Fibroblast of mammary gland (primary cell): ENCODE measurements around the gene SH3RF3.

Experiments used
- DNase-seq: peaks from one replicate; pipeline ENCODE4 v3.0.0-alpha.2; 2010; ENCODE audit warnings: low read depth
- H3K4me3 ChIP-seq: 2 replicates; pipeline ENCODE4 v1.5.1; 2011; ENCODE audit warnings: low read depth, mild to moderate bottlenecking, low read length, moderate library complexity; ENCODE audit not compliant: control insufficient read depth
- CTCF ChIP-seq: conservative IDR thresholded peaks from 2 replicates; pipeline ENCODE4 v1.5.1; 2011; ENCODE audit warnings: low read depth, low read length, inconsistent platforms; ENCODE audit not compliant: control insufficient read depth, insufficient read depth

Gene SH3RF3

DNA sequence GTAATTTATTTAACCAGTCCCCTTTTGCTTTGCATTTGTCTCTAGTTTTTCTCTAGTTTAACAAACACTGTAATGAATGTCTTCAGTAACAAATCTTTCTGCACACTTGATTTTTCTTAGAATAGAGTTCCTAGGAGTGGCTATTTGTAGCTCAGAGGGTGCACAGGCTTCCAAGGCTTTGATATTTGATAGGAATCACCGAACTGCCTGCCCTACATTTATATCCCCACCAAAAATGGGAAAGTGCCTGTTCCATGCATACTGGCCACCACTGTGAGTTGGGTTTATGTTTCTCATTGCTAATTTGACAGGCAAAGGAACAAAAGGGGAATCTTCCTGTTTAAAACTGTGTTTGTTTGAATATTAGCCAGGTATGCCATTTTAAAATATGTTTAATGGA is 238.7 kb downstream of the SH3RF3 start:
- no peak for TF ChIP-seq CTCF
- no peak for DNase-seq
- no peak overlapping the region for H3K4me3 ChIP-seq

- no peak for DNase-seq
These were observed 239.8 kb downstream of the SH3RF3 start for GRCh38 chr2:109368798-109369197.

GRCh38 chr2:109369671-109370191 is 240.7 kb downstream of the SH3RF3 start:
- no peak for DNase-seq
- H3K4me3 ChIP-seq, result no peak overlapping the region
- no peak for TF ChIP-seq CTCF

More at GRCh38 chr2:109368798-109369197, 239.8 kb downstream of the SH3RF3 start:
- H3K4me3 ChIP-seq, result no peak overlapping the region
- TF ChIP-seq CTCF, result no peak

GRCh38 chr2:109370399-109371035 is 241.5 kb downstream of the SH3RF3 start:
- no peak for DNase-seq
- TF ChIP-seq CTCF, result no peak
- no peak overlapping the region for H3K4me3 ChIP-seq

- no peak for DNase-seq
- H3K4me3 ChIP-seq, result no peak overlapping the region
- no peak for TF ChIP-seq CTCF
These were observed 242.6 kb downstream of the SH3RF3 start for GRCh38 chr2:109371481-109372170.

DNA sequence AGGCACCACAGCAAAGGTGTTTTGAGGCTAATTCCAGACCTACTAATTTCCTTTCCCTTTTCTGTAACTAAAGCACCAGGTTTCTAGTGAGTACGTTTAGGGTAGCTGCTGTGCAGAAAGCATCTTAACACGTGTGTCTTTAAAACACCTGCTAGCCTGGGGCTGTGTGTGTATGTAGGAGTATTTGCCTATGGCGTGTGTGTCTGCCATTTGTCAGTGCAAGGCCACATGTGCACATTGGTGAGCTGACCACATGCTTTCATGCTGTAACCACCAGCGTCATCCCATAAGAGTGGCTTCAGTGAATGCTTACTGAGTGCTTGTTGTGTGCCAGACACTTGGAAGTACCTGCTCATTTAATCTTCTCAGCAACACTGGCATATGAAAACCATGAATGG is 243.2 kb downstream of the SH3RF3 start:
- no peak for TF ChIP-seq CTCF
- no peak for DNase-seq
- H3K4me3 ChIP-seq, result no peak overlapping the region

- no peak for DNase-seq
- no peak for TF ChIP-seq CTCF
- no peak overlapping the region for H3K4me3 ChIP-seq
These were observed 243.6 kb downstream of the SH3RF3 start for GRCh38 chr2:109372614-109373013.
